SK-N-SH (cell line): Measurements from ENCODE around the gene EFCAB12. TPM values are rescaled to one million over a fixed set of nuclear protein-coding genes. Genes with fewer than 3 reads are reported as not detected.

Experiments
- CTCF ChIA-PET: fragments of 300-600, 350-600 bp; formaldehyde crosslinking; extraction: SDS; loops from one replicate; lab custom pipeline; 2021; lab: Yijun Ruan, JAX
- POLR2A ChIA-PET: fragments of 350-600 bp; sonication (Branson Sonifier 250); formaldehyde crosslinking; extraction: SDS; loops from one replicate; lab custom pipeline; 2020; ENCODE audit warnings: antibody characterized with exemption, inconsistent platforms; lab: Yijun Ruan, JAX
- DNase-seq: peaks from one replicate; pipeline ENCODE4 v3.0.0; 2012
- H2AFZ ChIP-seq: fragments of 200-600 bp; sonication (generic); 2 replicates; pipeline ENCODE4 v1.8.1; 2016; ENCODE audit warnings: antibody characterized with exemption, mild to moderate bottlenecking, low read depth
- H3F3A ChIP-seq: fragments of 200-600 bp; sonication (generic); replicated peaks from 2 replicates; pipeline ENCODE3; 2016; ENCODE audit warnings: antibody characterized with exemption, mild to moderate bottlenecking; ENCODE audit not compliant: insufficient read depth
- H3K27ac ChIP-seq, 2 experiments: fragments of 200-500 bp in 1 of 2; fragments of 200-600 bp in 1 of 2; sonication (Bioruptor generic) in 1 of 2; sonication (generic), shearing (Covaris generic) in 1 of 2; 2 replicates each; pipeline versions ENCODE4 v1.5.1 to v1.6.1; 2014 to 2016; ENCODE audit warnings: low read depth in 2 of 2, inconsistent platforms in 1 of 2, low read length in 1 of 2, mild to moderate bottlenecking in 1 of 2, mixed read lengths in 1 of 2
- H3K27me3 ChIP-seq: fragments of 200-600 bp; sonication (generic), shearing (Covaris generic); 2 replicates; pipeline ENCODE4 v1.6.1; 2016; ENCODE audit warnings: mixed run types; ENCODE audit not compliant: insufficient read depth
- H3K36me3 ChIP-seq, 2 experiments: fragments of 200-500 bp in 1 of 2; fragments of 200-600 bp in 1 of 2; sonication (Bioruptor generic) in 1 of 2; sonication (generic) in 1 of 2; replicated peaks in 1 of 2; 2 replicates each; pipeline versions ENCODE3 to v1.5.1; 2014 to 2016; ENCODE audit warnings: low read length in 1 of 2, mild to moderate bottlenecking in 1 of 2; ENCODE audit not compliant: insufficient read depth in 2 of 2, control insufficient read depth in 1 of 2
- H3K4me1 ChIP-seq, 2 experiments: fragments of 200-500 bp in 1 of 2; fragments of 200-600 bp in 1 of 2; sonication (Bioruptor generic) in 1 of 2; sonication (generic), shearing (Covaris generic) in 1 of 2; 2 replicates each; pipeline versions ENCODE4 v1.5.1 to v1.6.1; 2014 to 2016; ENCODE audit warnings: low read depth in 1 of 2, low read length in 1 of 2, mixed run types in 1 of 2; ENCODE audit not compliant: insufficient read depth in 2 of 2, control insufficient read depth in 1 of 2
- H3K4me2 ChIP-seq: fragments of 200-600 bp; sonication (generic), shearing (Covaris generic); 2 replicates; pipeline ENCODE4 v1.6.1; 2017; ENCODE audit warnings: mixed run types
- H3K4me3 ChIP-seq, 2 experiments: fragments of 200-500 bp in 1 of 2; fragments of 200-600 bp in 1 of 2; sonication (Bioruptor generic) in 1 of 2; sonication (generic), shearing (Covaris generic) in 1 of 2; 2 replicates each; pipeline versions ENCODE4 v1.5.1 to v1.8.1; 2014 to 2016; ENCODE audit warnings: low read depth in 2 of 2, inconsistent platforms in 1 of 2, low read length in 1 of 2, mild to moderate bottlenecking in 1 of 2, mixed read lengths in 1 of 2, moderate library complexity in 1 of 2
- H3K79me2 ChIP-seq: fragments of 200-600 bp; sonication (generic); 2 replicates; pipeline ENCODE4 v1.8.1; 2017; ENCODE audit warnings: mild to moderate bottlenecking; ENCODE audit not compliant: insufficient read depth
- H3K9ac ChIP-seq: fragments of 200-600 bp; sonication (generic); 2 replicates; pipeline ENCODE4 v1.6.1; 2017; ENCODE audit warnings: mixed run types
- H3K9me2 ChIP-seq: fragments of 200-600 bp; sonication (generic); 2 replicates; pipeline ENCODE4 v1.6.1; 2017; ENCODE audit warnings: mixed run types
- H3K9me3 ChIP-seq: fragments of 200-600 bp; sonication (generic); 2 replicates; pipeline ENCODE4 v1.6.1; 2017; ENCODE audit warnings: mixed run types, mild to moderate bottlenecking, moderate library complexity
- H4K20me1 ChIP-seq: fragments of 200-600 bp; sonication (generic); 2 replicates; pipeline ENCODE4 v1.6.1; 2017; ENCODE audit warnings: mild to moderate bottlenecking, mixed run types; ENCODE audit not compliant: insufficient read depth
- EP300 ChIP-seq, 2 experiments: IDR thresholded peaks; 2 replicates each; pipeline versions ENCODE4 v1.4.0 to v1.6.1; 2012; ENCODE audit warnings: borderline replicate concordance in 1 of 2, low read depth in 1 of 2, low read length in 1 of 2
- FOXJ3 ChIP-seq: sonication (generic); formaldehyde crosslinking; IDR thresholded peaks from 2 replicates; pipeline ENCODE4 v1.5.1; 2020; ENCODE audit warnings: mild to moderate bottlenecking, missing genetic modification reagents
- MEF2A ChIP-seq: IDR thresholded peaks from 2 replicates; pipeline ENCODE4 v1.4.0; 2012; ENCODE audit warnings: low read depth, borderline replicate concordance
- POLR2AphosphoS5 ChIP-seq: IDR thresholded peaks from 2 replicates; pipeline ENCODE4 v1.6.1; 2012; ENCODE audit warnings: low read depth, low read length
- RCOR1 ChIP-seq: fragments of 150-350 bp; IDR thresholded peaks from 2 replicates; pipeline ENCODE4 v1.6.1; 2017; ENCODE audit warnings: antibody characterized with exemption, low read length
- RXRA ChIP-seq: IDR thresholded peaks from 2 replicates; pipeline ENCODE4 v1.4.0; 2012; ENCODE audit warnings: low read depth, mild to moderate bottlenecking, borderline replicate concordance
- SIN3A ChIP-seq: IDR thresholded peaks from 2 replicates; pipeline ENCODE4 v1.6.1; 2012; ENCODE audit warnings: low read depth, mild to moderate bottlenecking, low read length, moderate library complexity, borderline replicate concordance
- SMC3 ChIP-seq: IDR thresholded peaks from 2 replicates; pipeline ENCODE4 v1.6.1; 2012; ENCODE audit warnings: low read depth, low read length, improper control_type of control experiment
- TCF12 ChIP-seq: IDR thresholded peaks from 2 replicates; pipeline ENCODE4 v1.4.0; 2012
- WGBS: methylation state at CpG from one replicate; pipeline ENCODE4 v1.1.6; 2017; ENCODE audit warnings: low lambda C conversion rate; 5-methylcytosine and 5-hydroxymethylcytosine counted together
- polyA plus RNA-seq, 3 experiments: library from polyadenylated mRNA; depleted of rRNA; stranded (reverse); fragments of >200 nt; gene quantifications; 2 replicates each; pipeline ENCODE4 v1.2.3, GENCODE V29; 2012
- TF ChIP-seq, protein P1 (sequence below): fragments of 150-350 bp; IDR thresholded peaks from 2 replicates; pipeline ENCODE4 v1.6.1; 2016; ENCODE audit warnings: mild to moderate bottlenecking, low read depth, low read length
- TF ChIP-seq, protein P2 (sequence below): fragments of 200-600 bp; sonication (generic); IDR thresholded peaks from 2 replicates; pipeline ENCODE4 v1.6.1; 2017; ENCODE audit warnings: antibody characterized with exemption, mild to moderate bottlenecking, moderate library complexity
- TF ChIP-seq, protein P3 (sequence below): IDR thresholded peaks from 2 replicates; pipeline ENCODE4 v1.4.0; 2012; ENCODE audit warnings: low read depth, borderline replicate concordance
- TF ChIP-seq, protein P4 (sequence below): IDR thresholded peaks from 2 replicates; pipeline ENCODE4 v1.6.1; 2012; ENCODE audit warnings: mild to moderate bottlenecking, low read depth, low read length, moderate library complexity

EFCAB12 gene
- polyA plus RNA-seq, 1 of the 3 experiments (the other 2 are of a cell fraction) = 0.38 TPM

DNA sequence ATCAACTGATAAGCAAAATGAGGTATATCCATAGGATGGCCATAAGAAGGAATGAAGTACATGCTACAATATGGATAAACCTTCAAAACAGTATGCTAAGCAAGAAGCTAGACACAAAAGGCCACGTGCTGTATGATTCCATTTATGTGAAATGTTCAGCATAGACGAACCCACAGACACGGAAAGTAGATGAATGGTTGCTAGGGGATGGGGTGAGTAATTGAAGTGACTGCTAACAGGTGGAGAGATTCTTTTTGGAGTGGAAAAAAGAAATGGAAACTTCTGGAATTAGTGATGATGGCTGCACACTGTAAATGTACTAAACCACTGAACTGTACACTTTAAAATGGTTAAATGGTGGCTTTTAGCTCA, 630 bp upstream of the EFCAB12 start (continued):
- TF ChIP-seq, protein P1, sequence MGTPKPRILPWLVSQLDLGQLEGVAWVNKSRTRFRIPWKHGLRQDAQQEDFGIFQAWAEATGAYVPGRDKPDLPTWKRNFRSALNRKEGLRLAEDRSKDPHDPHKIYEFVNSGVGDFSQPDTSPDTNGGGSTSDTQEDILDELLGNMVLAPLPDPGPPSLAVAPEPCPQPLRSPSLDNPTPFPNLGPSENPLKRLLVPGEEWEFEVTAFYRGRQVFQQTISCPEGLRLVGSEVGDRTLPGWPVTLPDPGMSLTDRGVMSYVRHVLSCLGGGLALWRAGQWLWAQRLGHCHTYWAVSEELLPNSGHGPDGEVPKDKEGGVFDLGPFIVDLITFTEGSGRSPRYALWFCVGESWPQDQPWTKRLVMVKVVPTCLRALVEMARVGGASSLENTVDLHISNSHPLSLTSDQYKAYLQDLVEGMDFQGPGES = no peak
- TF ChIP-seq, protein P2, sequence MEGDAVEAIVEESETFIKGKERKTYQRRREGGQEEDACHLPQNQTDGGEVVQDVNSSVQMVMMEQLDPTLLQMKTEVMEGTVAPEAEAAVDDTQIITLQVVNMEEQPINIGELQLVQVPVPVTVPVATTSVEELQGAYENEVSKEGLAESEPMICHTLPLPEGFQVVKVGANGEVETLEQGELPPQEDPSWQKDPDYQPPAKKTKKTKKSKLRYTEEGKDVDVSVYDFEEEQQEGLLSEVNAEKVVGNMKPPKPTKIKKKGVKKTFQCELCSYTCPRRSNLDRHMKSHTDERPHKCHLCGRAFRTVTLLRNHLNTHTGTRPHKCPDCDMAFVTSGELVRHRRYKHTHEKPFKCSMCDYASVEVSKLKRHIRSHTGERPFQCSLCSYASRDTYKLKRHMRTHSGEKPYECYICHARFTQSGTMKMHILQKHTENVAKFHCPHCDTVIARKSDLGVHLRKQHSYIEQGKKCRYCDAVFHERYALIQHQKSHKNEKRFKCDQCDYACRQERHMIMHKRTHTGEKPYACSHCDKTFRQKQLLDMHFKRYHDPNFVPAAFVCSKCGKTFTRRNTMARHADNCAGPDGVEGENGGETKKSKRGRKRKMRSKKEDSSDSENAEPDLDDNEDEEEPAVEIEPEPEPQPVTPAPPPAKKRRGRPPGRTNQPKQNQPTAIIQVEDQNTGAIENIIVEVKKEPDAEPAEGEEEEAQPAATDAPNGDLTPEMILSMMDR = no peak
- TF ChIP-seq SMC3 (no peak), RCOR1 (no peak)

DNA sequence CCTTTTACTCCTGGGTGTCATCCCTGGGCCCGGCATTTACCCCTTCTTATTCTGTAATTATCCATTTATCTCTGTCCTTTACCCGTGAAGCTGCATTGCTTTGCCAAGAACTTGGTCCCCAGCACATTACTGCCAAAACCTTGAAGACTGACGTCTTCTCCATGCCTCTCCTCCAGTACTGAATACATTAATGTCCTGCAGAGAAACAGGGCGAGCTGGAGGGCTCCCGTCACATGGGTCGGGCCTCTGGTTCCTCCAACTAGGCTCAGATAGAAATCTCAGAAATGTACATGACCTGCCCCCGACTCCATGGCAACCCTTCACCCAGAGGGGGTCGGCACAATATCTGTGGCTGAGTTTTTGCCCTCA, 445 bp downstream of the EFCAB12 start:
- Histone ChIP-seq H3K4me3 (peak overlapping the region; percentile 61 to 62), H4K20me1 (no peaks in the 10 kb centered on the region), H3K9ac (no peak overlapping the region), H3K79me2 (no peaks in the 10 kb centered on the region), H3K4me2 (peak overlapping the region; percentile 78), H3K9me3 (no peaks in the 10 kb centered on the region), H2AFZ (peak overlapping the region; percentile 73), H3K4me1 (peaks cover 0 to 12% of the 10 kb centered on the region in 2 experiments; a peak in 2 of 4 replicates), H3K27me3 (no peaks in the 10 kb centered on the region), H3K9me2 (no peaks in the 10 kb centered on the region), H3F3A (peaks cover 11% of the 10 kb centered on the region), H3K27ac (no peak overlapping the region), H3K36me3 (peaks cover 21% of the 10 kb centered on the region in 2 experiments)
- 31% methylated on average over 7 of the region's 8 CpGs for WGBS
- no peak for DNase-seq
- ChIA-PET CTCF (interaction anchor here (0.7 to 2.0 kb wide), 4 partner anchors 16 to 112 kb away, joined by 3 to 11 read pairs (median 3); a partner anchor contains a TSS), POLR2A (interaction anchor here (0.6 to 1.4 kb wide), 4 partner anchors 9 to 165 kb away, joined by 3 read pairs; a partner anchor contains a TSS)
- TF ChIP-seq POLR2AphosphoS5 (no peak), TCF12 (no peak), FOXJ3 (no peak)

DNA sequence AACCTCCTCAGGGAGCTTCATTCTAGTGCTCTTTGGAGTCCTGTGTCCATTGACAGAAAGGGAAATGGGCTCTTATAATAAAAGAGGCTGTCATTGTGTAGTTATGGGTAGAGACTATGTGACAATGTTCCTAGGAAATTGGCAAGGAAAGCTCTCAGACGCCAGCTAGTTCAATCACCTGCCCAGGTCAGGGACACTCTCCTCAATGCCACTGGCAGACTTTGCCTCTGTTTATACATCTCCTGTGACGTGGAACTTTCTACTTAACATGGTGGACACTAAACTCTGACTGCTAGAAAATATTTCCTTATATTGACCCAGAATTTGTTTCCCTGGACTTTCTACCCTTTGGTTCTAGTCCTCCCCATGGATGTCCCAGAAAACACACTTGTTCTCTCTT, 2.8 kb downstream of the EFCAB12 start:
- WGBS = 55% methylated on average over 2 of the region's 2 CpGs
- Histone ChIP-seq H3K27ac (no peak overlapping the region), H3K9me3 (no peaks in the 10 kb centered on the region), H3K4me1 (peaks cover 0 to 12% of the 10 kb centered on the region in 2 experiments; a peak in 2 of 4 replicates), H3K79me2 (no peaks in the 10 kb centered on the region), H3K4me3 (no peak overlapping the region), H3K36me3 (no peaks in the 10 kb centered on the region), H3K9ac (no peak overlapping the region), H3K9me2 (no peaks in the 10 kb centered on the region), H3K4me2 (no peak overlapping the region), H2AFZ (no peak overlapping the region), H3K27me3 (no peaks in the 10 kb centered on the region), H3F3A (peaks cover 8% of the 10 kb centered on the region), H4K20me1 (no peaks in the 10 kb centered on the region)
- CTCF ChIA-PET = no interaction called here
- no peak for DNase-seq
- TF ChIP-seq SIN3A (no peak), SMC3 (no peak), MEF2A (no peak), FOXJ3 (no peak), RXRA (no peak), EP300 (IDR thresholded peaks at IDR 0.05; ENCODE audit: borderline replicate concordance in 1 of 2, low read depth in 1 of 2, low read length in 1 of 2) (no peak)
- TF ChIP-seq, protein P3, sequence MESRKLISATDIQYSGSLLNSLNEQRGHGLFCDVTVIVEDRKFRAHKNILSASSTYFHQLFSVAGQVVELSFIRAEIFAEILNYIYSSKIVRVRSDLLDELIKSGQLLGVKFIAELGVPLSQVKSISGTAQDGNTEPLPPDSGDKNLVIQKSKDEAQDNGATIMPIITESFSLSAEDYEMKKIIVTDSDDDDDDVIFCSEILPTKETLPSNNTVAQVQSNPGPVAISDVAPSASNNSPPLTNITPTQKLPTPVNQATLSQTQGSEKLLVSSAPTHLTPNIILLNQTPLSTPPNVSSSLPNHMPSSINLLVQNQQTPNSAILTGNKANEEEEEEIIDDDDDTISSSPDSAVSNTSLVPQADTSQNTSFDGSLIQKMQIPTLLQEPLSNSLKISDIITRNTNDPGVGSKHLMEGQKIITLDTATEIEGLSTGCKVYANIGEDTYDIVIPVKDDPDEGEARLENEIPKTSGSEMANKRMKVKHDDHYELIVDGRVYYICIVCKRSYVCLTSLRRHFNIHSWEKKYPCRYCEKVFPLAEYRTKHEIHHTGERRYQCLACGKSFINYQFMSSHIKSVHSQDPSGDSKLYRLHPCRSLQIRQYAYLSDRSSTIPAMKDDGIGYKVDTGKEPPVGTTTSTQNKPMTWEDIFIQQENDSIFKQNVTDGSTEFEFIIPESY = no peak
- TF ChIP-seq, protein P4, sequence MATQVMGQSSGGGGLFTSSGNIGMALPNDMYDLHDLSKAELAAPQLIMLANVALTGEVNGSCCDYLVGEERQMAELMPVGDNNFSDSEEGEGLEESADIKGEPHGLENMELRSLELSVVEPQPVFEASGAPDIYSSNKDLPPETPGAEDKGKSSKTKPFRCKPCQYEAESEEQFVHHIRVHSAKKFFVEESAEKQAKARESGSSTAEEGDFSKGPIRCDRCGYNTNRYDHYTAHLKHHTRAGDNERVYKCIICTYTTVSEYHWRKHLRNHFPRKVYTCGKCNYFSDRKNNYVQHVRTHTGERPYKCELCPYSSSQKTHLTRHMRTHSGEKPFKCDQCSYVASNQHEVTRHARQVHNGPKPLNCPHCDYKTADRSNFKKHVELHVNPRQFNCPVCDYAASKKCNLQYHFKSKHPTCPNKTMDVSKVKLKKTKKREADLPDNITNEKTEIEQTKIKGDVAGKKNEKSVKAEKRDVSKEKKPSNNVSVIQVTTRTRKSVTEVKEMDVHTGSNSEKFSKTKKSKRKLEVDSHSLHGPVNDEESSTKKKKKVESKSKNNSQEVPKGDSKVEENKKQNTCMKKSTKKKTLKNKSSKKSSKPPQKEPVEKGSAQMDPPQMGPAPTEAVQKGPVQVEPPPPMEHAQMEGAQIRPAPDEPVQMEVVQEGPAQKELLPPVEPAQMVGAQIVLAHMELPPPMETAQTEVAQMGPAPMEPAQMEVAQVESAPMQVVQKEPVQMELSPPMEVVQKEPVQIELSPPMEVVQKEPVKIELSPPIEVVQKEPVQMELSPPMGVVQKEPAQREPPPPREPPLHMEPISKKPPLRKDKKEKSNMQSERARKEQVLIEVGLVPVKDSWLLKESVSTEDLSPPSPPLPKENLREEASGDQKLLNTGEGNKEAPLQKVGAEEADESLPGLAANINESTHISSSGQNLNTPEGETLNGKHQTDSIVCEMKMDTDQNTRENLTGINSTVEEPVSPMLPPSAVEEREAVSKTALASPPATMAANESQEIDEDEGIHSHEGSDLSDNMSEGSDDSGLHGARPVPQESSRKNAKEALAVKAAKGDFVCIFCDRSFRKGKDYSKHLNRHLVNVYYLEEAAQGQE = no peak
- TF ChIP-seq, protein P2 = no peak
- POLR2A ChIA-PET = no interaction called here
